Measurements from ENCODE around the gene DPYSL5.

The DPYSL5 gene

GRCh38 chr2:26991717-26992116, 143.8 kb downstream of the DPYSL5 start:
- no peak for DNase-seq (ENCODE audit: low read depth)
- no peak overlapping the region for H3K4me3 ChIP-seq (ENCODE audit: control insufficient read depth, low read depth, low read length)
- no peak for TF ChIP-seq CTCF (conservative IDR thresholded peaks at IDR 0.05; ENCODE audit: control insufficient read depth, insufficient read depth, low read depth, low read length)

- no peak for TF ChIP-seq CTCF (conservative IDR thresholded peaks at IDR 0.05; ENCODE audit: control insufficient read depth, insufficient read depth, low read depth, low read length)
- H3K4me3 ChIP-seq (ENCODE audit: control insufficient read depth, low read depth, low read length) = no peak overlapping the region
- DNase-seq (ENCODE audit: low read depth) = no peak
Measured at GRCh38 chr2:26993768-26994167, 145.8 kb downstream of the DPYSL5 start.

GRCh38 chr2:26994983-26995382, 147.1 kb downstream of the DPYSL5 start:
- no peak for TF ChIP-seq CTCF (conservative IDR thresholded peaks at IDR 0.05; ENCODE audit: control insufficient read depth, insufficient read depth, low read depth, low read length)
- no peak overlapping the region for H3K4me3 ChIP-seq (ENCODE audit: control insufficient read depth, low read depth, low read length)
- DNase-seq (ENCODE audit: low read depth) = no peak

GRCh38 chr2:26997394-26997793, 149.5 kb downstream of the DPYSL5 start:
- TF ChIP-seq CTCF (conservative IDR thresholded peaks at IDR 0.05; ENCODE audit: control insufficient read depth, insufficient read depth, low read depth, low read length) = no peak
- DNase-seq (ENCODE audit: low read depth) = no peak
- no peak overlapping the region for H3K4me3 ChIP-seq (ENCODE audit: control insufficient read depth, low read depth, low read length)

GRCh38 chr2:26998323-26998722, 150.4 kb downstream of the DPYSL5 start:
- H3K4me3 ChIP-seq (ENCODE audit: control insufficient read depth, low read depth, low read length) = no peak overlapping the region
- TF ChIP-seq CTCF (conservative IDR thresholded peaks at IDR 0.05; ENCODE audit: control insufficient read depth, insufficient read depth, low read depth, low read length) = no peak
- no peak for DNase-seq (ENCODE audit: low read depth)
